ENCODE data around the gene MAST3. TPM values are rescaled to one million over a fixed set of nuclear protein-coding genes. Genes with fewer than 3 reads are reported as not detected.

Gene MAST3
- total and polyA plus RNA-seq, 2 of the 8 experiments (the other 6 are each of a cell fraction or from before 2014, with no cell fraction given), result 3.4 to 9.0 TPM

GRCh38 chr19:18197306-18197705, 99.7 kb downstream of the MAST3 start:
- WGBS, 2 experiments (ENCODE audit: extremely low coverage in 1 of 2, insufficient coverage in 1 of 2, insufficient read length in 1 of 2, insufficient replicate concordance in 2 of 2, low coverage in 1 of 2, low lambda C conversion rate in 2 of 2, missing lambda C conversion rate in 1 of 2), result 92% methylated on average over 16 of the region's 18 CpGs; no CpG with 5 or more reads in 1 of the 2 experiments
- no peak for FAIRE-seq
- POLR2A ChIA-PET (ENCODE audit: partially characterized antibody), result no interaction called here
- no peak for TF ChIP-seq TBP (IDR thresholded peaks at IDR 0.05; ENCODE audit: low read depth, low read length)
- no peak for TF ChIP-seq E2F6 (IDR thresholded peaks at IDR 0.05)
- no peak for TF ChIP-seq BRCA1 (IDR thresholded peaks at IDR 0.05; ENCODE audit: low read depth, low read length)
- TF ChIP-seq ATF2 (IDR thresholded peaks at IDR 0.05; ENCODE audit: low read length), result no peak
- no peak for TF ChIP-seq RAD21 (IDR thresholded peaks at IDR 0.05 in 1 of 2, conservative IDR thresholded peaks at IDR 0.05 in 1 of 2; ENCODE audit: low read depth in 2 of 2, low read length in 2 of 2)
- no peak for TF ChIP-seq KDM4A (IDR thresholded peaks at IDR 0.05; ENCODE audit: low read depth, low read length, severe bottlenecking)
- TF ChIP-seq CEBPB (IDR thresholded peaks at IDR 0.05; ENCODE audit: low read depth, low read length), result no peak
- TF ChIP-seq EZH2 (IDR thresholded peaks at IDR 0.05; ENCODE audit: low read depth, low read length, severe bottlenecking), result no peak
- no peak for TF ChIP-seq RNF2 (IDR thresholded peaks at IDR 0.05; ENCODE audit: borderline replicate concordance, low read depth, low read length, missing control alignments, poor library complexity, severe bottlenecking)
- no peak for TF ChIP-seq KDM5A (IDR thresholded peaks at IDR 0.05; ENCODE audit: low read length)

More at GRCh38 chr19:18197306-18197705, 99.7 kb downstream of the MAST3 start:
- Histone ChIP-seq H2AK5ac (ENCODE audit: low read depth, low read length) (no peak overlapping the region), H2AFZ (ENCODE audit: low read length) (no peak overlapping the region), H3K23me2 (ENCODE audit: low read depth, low read length) (peaks cover 8% of the 10 kb centered on the region), H3K27ac (ENCODE audit: low read depth, low read length) (no peak overlapping the region), H3K79me1 (ENCODE audit: low read depth, low read length) (peaks cover 6% of the 10 kb centered on the region; the same call in 1 of the 2 replicates), H3K4me3 (ENCODE audit: extremely low read depth in 1 of 4, insufficient read depth in 2 of 4, low read depth in 3 of 4, low read length in 4 of 4) (no peak overlapping the region), H3K18ac (ENCODE audit: extremely low read depth, low read length) (no peak overlapping the region), H2BK20ac (ENCODE audit: low read length) (no peak overlapping the region), H2BK12ac (ENCODE audit: low read depth, low read length) (no peak overlapping the region), H2BK15ac (ENCODE audit: low read length) (no peak overlapping the region), H3K56ac (replicated peaks; ENCODE audit: insufficient read length, low read depth, low read length) (no peak overlapping the region), H3K4me2 (ENCODE audit: insufficient read depth in 1 of 2, low read depth in 2 of 2, low read length in 2 of 2) (no peak overlapping the region), H3K14ac (ENCODE audit: insufficient read length) (no peak overlapping the region), H3K36me3 (ENCODE audit: control insufficient read depth in 2 of 4, insufficient read depth in 4 of 4, low read length in 3 of 4) (peaks cover 11 to 26% (median 12%) of the 10 kb centered on the region in 4 experiments; a peak in 7 of 8 replicates), H4K8ac (ENCODE audit: extremely low read depth, insufficient read depth, low read length) (no peak overlapping the region), H3K79me2 (ENCODE audit: control insufficient read depth in 1 of 2, insufficient read depth in 2 of 2, low read length in 2 of 2) (peaks cover 0 to 7% of the 10 kb centered on the region in 2 experiments; a peak in 1 of 4 replicates), H3K4me1 (replicated peaks in 1 of 4; ENCODE audit: control insufficient read depth in 3 of 4, insufficient read depth in 4 of 4, low read length in 3 of 4) (peaks cover 0 to 12% (median 8%) of the 10 kb centered on the region in 4 experiments; a peak in 6 of 7 replicates), H4K5ac (ENCODE audit: insufficient read length, low read depth, low read length) (no peak overlapping the region), H2BK120ac (replicated peaks; ENCODE audit: low read depth, low read length) (no peak overlapping the region), H4K91ac (replicated peaks; ENCODE audit: insufficient read length, low read length) (no peak overlapping the region), H4K20me1 (replicated peaks in 1 of 2; ENCODE audit: control insufficient read depth in 1 of 2, insufficient read depth in 2 of 2, low read length in 2 of 2) (peaks cover 3 to 25% of the 10 kb centered on the region in 2 experiments), H3K9ac (replicated peaks in 1 of 4; ENCODE audit: extremely low read depth in 1 of 4, low read depth in 3 of 4, low read length in 3 of 4) (no peak overlapping the region), H3K27me3 (replicated peaks in 1 of 4; ENCODE audit: control insufficient read depth in 3 of 4, extremely low read depth in 1 of 4, insufficient read depth in 3 of 4, low read length in 3 of 4) (no peaks in the 10 kb centered on the region), H3K23ac (ENCODE audit: insufficient read length) (no peak overlapping the region), H2BK5ac (ENCODE audit: low read depth, low read length) (no peak overlapping the region), H3K4ac (replicated peaks; ENCODE audit: insufficient read length, low read depth, low read length) (no peak overlapping the region), H3K9me3 (ENCODE audit: insufficient read depth in 2 of 2, low read depth in 1 of 2, low read length in 1 of 2) (no peaks in the 10 kb centered on the region)
- CTCF ChIA-PET (ENCODE audit: partially characterized antibody), result interaction anchor here (0.6 to 2.1 kb wide), 2 partner anchors 14 to 57 kb away, joined by 3 to 8 read pairs; a partner anchor contains a TSS
- DNase-seq (ENCODE audit: low read depth in 1 of 2, low spot score in 2 of 2), result no peak

Data from H1 (cell line).